Mesenteric fat pad (tissue), 1 donor: ENCODE results near the gene DDX20. TPM values are rescaled to one million over a fixed set of nuclear protein-coding genes. Genes with fewer than 3 reads are reported as not detected.

Experiments
- DNase-seq: peaks from one replicate; pipeline ENCODE4 v3.0.0-alpha.2; 2020; ENCODE audit warnings: low spot score
- total RNA-seq: library from RNA; stranded (reverse); fragmentation: NEBNext Ultra II Directional; extraction: Animal tissue kit (Norgen Biotek cat#: 25700); gene quantifications from one replicate; pipeline ENCODE4 v1.2.1, GENCODE V29; 2021
- donor health status: DM: yes; HTN: yes; CAD: no.

Gene DDX20
- total RNA-seq, 1 donor from 2014 or later, result 9.7 TPM

DNA sequence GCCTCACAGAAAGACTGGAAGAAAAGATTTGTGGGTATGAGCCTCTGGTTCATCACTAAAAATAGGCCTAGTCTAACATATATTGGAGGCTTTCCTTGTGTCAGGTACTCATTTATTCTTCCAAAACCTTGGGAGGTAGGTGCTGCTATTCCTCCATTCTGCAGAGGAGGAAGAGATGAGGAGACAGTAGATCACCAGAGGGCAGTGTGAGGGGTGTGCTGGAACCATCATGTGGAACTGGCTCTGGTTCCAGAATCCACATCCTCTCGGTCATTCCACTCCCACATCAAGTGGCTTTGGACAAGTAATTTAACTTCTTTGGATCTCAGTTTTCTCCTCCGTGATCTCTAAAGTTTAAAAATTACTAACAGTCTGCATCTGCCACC lies 9.1 kb upstream of the DDX20 start:
- no peak for DNase-seq

DNA sequence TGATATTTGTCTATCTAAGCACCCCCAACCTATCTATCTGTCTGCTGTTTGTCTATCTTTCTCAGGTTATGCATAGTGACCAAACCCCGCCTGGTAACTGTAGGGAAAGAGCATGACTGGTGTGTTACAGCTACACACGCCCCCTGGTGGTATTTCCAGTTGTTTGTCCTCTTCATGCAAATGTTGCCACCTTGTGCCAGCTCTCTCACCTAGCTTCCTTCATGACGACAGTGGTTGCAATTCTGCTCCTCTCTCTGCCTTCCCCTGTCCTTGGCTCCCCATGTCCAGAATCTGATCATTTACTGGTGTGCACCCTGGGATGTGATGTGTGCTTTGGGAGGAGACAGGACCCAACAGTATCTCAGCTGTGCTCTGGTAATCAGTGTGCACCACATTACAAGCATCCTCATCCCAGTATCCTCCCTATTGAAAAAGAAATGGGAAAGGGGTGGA lies 8.4 kb upstream of the DDX20 start:
- no peak for DNase-seq

- DNase-seq, result no peak
These were observed 7.8 kb upstream of the DDX20 start for GRCh38 chr1:111747947-111748346.

GRCh38 chr1:111749628-111750027 lies 6.1 kb upstream of the DDX20 start:
- DNase-seq, result no peak

DNA sequence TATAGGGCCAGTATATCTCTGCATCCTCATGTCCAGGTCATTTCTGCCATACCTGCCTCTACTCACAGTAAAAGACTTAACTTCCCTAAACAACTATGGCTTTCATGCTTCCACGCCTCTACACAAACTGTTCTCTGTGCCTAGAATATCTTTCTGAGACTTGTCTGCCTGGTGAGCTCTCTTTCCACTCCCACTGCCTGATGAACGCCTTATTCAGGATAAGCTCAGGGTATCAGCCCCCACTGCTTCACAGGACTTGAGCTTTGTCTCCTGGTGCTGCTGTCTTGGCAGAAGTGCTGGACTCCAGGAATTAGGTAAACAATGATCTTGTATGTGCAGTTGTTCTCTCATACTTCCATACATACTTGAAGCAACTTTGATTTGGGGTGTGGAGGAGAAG lies 4.8 kb upstream of the DDX20 start:
- DNase-seq, result no peak

- no peak for DNase-seq
These were observed 3.7 kb upstream of the DDX20 start for GRCh38 chr1:111751906-111752575.

DNA sequence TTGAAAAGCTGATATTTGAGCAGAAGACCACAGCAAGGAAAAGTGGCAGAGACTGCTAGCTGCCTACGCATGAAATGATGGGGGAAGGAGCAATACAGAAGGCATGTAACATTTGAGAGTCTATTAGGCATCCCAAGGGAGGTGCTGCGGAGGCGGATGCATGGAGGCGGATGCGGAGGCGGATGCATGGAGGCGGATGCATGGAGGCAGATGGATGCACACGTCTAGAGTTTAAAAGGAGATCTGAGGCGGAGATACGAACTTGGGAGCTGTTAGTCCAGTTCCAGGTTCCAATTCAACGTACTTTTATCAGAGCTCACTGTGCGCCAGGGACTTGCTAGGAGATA lies 744 bp upstream of the DDX20 start:
- peak; percentile 87 for DNase-seq

DNA sequence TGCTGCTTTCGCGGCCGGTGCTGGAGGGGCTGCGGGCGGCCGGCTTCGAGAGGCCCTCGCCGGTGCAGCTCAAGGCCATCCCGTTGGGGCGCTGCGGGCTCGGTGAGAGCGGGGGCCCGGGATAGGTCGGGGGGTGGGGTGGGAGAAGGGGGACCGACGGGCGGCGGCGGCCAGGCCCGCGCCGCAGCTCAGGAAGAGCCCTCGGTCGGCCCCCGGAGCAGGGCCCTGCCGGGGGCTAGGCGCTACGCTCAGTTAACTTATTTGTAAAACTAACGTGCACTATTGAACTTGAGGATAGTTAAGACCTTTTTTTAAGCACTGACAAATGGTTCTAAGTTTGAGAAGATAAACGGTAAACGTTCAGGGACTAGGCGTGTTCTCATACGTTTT lies 418 bp downstream of the DDX20 start:
- no peak for DNase-seq

- no peak for DNase-seq
These were observed 2.7 kb downstream of the DDX20 start for GRCh38 chr1:111758373-111758772.

GRCh38 chr1:111761717-111762116 lies 6.0 kb downstream of the DDX20 start:
- DNase-seq, result no peak

GRCh38 chr1:111762332-111762731 lies 6.6 kb downstream of the DDX20 start:
- DNase-seq, result no peak

GRCh38 chr1:111768023-111768422 lies 12.3 kb downstream of the DDX20 start:
- DNase-seq, result no peak

GRCh38 chr1:111768625-111769024 lies 12.9 kb downstream of the DDX20 start:
- no peak for DNase-seq

GRCh38 chr1:111769517-111770146 lies 13.9 kb downstream of the DDX20 start:
- DNase-seq, result no peak

DNA sequence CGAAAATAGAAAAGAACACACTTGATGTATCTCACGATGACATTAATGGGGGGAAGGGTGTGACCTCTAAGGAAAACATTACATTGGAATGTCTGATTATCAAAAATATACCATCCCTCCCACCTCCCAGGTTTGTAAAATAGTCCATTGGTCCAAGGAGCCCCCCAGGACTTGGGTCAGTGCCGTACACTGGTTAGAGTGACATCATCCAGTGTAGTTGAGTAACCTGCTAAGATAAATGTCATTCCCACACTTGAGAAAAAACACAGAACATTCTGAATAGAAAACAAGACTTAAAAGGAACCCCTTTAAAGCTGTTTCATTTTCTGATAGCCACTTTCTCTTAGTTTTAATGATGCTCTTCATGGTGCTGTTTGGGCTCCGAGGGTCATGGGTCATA lies 15.2 kb downstream of the DDX20 start:
- no peak for DNase-seq

GRCh38 chr1:111775966-111776365 lies 20.3 kb downstream of the DDX20 start:
- no peak for DNase-seq

DNA sequence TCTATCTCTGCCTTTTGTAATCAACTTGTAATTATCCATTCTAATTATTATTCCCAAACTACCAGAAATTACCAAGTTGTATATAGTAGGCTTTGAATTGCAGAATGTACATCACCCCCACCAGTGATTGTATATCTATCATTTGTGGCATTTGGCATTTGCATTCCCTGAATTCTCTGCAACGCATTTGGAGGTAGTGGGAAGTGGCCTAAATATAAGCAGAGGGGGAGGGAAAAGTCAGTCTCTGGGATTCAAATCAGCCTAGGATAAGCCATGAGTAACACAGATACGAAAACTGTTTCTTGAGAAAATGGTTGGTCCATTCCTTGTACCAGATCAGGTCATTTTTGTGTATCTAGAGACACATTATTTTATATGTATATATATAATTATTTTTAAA lies 20.7 kb downstream of the DDX20 start:
- DNase-seq, result no peak

- DNase-seq, result no peak
These were observed 21.2 kb downstream of the DDX20 start for GRCh38 chr1:111776861-111777260.

GRCh38 chr1:111777301-111777700 lies 21.6 kb downstream of the DDX20 start:
- no peak for DNase-seq

- no peak for DNase-seq
These were observed 22.4 kb downstream of the DDX20 start for GRCh38 chr1:111778066-111778465.

- no peak for DNase-seq
These were observed 22.9 kb downstream of the DDX20 start for GRCh38 chr1:111778541-111779051.

- no peak for DNase-seq
These were observed 23.8 kb downstream of the DDX20 start for GRCh38 chr1:111779546-111779945.

- DNase-seq, result no peak
These were observed 28.7 kb downstream of the DDX20 start for GRCh38 chr1:111784273-111784901.
